Dermis microvascular lymphatic vessel endothelial cell (primary cell): Measurements from ENCODE around the gene MAPKAPK5. TPM values are rescaled to one million over a fixed set of nuclear protein-coding genes. Genes with fewer than 3 reads are reported as not detected.
A peak's percentile ranks its signal among the peaks of the same experiment; 100 is the strongest.
"Not testable (repeated sequence)": the region's sequence is repeated elsewhere in the genome, so short reads cannot be mapped to it uniquely, and the experiment has no call there.

Experiments used
- DNase-seq, 2 donors: peaks; one replicate each; pipeline versions ENCODE4 v3.0.0 to v3.0.0-alpha.2; 2010; ENCODE audit warnings: low read depth in 2 of 2
- total RNA-seq: library from RNA; depleted of rRNA; stranded (reverse); fragments of >200 nt; gene quantifications from 2 replicates; pipeline ENCODE4 v1.2.1, GENCODE V29; 2014

MAPKAPK5 gene
- 17.8 and 21.9 TPM in 2 replicates for total RNA-seq

- peak; percentile 92 to 95 for DNase-seq
Measured at GRCh38 chr12:111841750-111842555, at the start of gene MAPKAPK5. TSS of gene MAPKAPK5 (plus strand) at chr12:111842228. CDS start at chr12:111842734, 506 bp downstream.

- DNase-seq: no peak
Measured at GRCh38 chr12:111792856-111793235, 49.2 kb upstream of the MAPKAPK5 start.

- DNase-seq: no peak
Measured at GRCh38 chr12:111798182-111798581, 43.8 kb upstream of the MAPKAPK5 start.

- DNase-seq: no peak
Measured at GRCh38 chr12:111799758-111800157, 42.3 kb upstream of the MAPKAPK5 start.

- DNase-seq: no peak
Measured at GRCh38 chr12:111803038-111803626, 38.9 kb upstream of the MAPKAPK5 start.

GRCh38 chr12:111803851-111804250 is 38.2 kb upstream of the MAPKAPK5 start:
- no peak for DNase-seq

- DNase-seq: no peak
Measured at GRCh38 chr12:111806304-111806703, 35.7 kb upstream of the MAPKAPK5 start.

- no peak for DNase-seq
Measured at GRCh38 chr12:111807232-111807631, 34.8 kb upstream of the MAPKAPK5 start.

- DNase-seq: peak; percentile 73 to 88
Measured at GRCh38 chr12:111812881-111813741, 28.9 kb upstream of the MAPKAPK5 start.

GRCh38 chr12:111816065-111816615 is 25.9 kb upstream of the MAPKAPK5 start:
- DNase-seq: no peak

- not testable (repeated sequence) for DNase-seq
Measured at GRCh38 chr12:111816898-111817297, 25.1 kb upstream of the MAPKAPK5 start.

GRCh38 chr12:111818340-111818739 is 23.7 kb upstream of the MAPKAPK5 start:
- DNase-seq: no peak

- peak in 1 of 2 donors; percentile 26 for DNase-seq
Measured at GRCh38 chr12:111819191-111820158, 22.6 kb upstream of the MAPKAPK5 start.

- DNase-seq: not testable (repeated sequence)
Measured at GRCh38 chr12:111820828-111821227, 21.2 kb upstream of the MAPKAPK5 start.

- no peak for DNase-seq
Measured at GRCh38 chr12:111822886-111823285, 19.1 kb upstream of the MAPKAPK5 start.

GRCh38 chr12:111823891-111824290 is 18.1 kb upstream of the MAPKAPK5 start:
- no peak for DNase-seq

GRCh38 chr12:111824312-111824711 is 17.7 kb upstream of the MAPKAPK5 start:
- DNase-seq: peak in 1 of 2 donors; percentile 14

- no peak for DNase-seq
Measured at GRCh38 chr12:111825509-111825908, 16.5 kb upstream of the MAPKAPK5 start.

- no peak for DNase-seq
Measured at GRCh38 chr12:111826316-111826715, 15.7 kb upstream of the MAPKAPK5 start.

GRCh38 chr12:111826992-111827391 is 15.0 kb upstream of the MAPKAPK5 start:
- DNase-seq: no peak
